ENCODE data around the gene TBC1D7. TPM values are rescaled to one million over a fixed set of nuclear protein-coding genes. Genes with fewer than 3 reads are reported as not detected.

The TBC1D7 gene
- total and polyA plus RNA-seq, 2 donors (not counting 1 experiment from before 2014, with no cell fraction given), result 21.5 to 22.3 TPM

DNA sequence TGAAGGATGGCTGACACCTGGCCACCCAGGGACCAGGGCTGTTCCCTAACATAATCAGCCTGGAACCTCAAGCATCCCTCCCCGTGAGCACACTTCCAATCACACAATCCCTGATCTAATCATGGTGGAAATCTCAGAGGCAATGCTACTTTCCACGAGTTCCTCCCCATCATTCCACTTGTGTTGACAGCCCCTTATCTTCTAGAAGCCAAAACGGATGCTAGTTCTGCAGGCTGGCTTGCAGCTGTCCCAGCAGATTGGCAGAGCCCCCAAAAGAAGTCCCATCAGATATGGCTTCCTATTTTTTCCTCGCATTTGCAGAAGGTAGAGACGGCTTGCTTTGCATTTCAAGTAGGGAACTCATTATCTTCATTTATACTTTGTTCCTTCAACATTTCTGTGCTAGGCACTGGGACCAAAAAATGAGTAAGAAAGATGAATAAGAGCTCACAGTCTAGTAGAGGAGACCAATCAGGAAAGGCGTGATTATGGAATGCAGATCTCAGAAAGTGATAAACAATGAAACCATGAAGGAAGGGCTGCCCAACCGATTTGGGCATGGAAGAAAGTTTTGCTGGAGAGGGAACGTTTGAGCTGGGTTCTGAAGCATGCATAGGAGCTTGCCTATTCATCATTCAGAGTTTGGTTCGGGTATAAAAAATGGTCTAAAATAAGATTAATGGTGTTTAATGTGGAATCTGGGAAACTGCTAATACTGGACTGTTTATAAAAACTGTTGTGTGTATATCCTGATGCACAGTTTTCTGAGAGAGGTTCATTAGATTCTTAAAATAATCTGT lies 44.6 kb upstream of the TBC1D7 start:
- Mint-ChIP-seq H3K27ac (no peak overlapping the region), H3K9me3 (ENCODE audit: insufficient read depth) (no peaks in the 10 kb centered on the region), H3K27me3 (no peaks in the 10 kb centered on the region), H3K4me1 (peaks cover 51% of the 10 kb centered on the region), H3K4me3 (no peak overlapping the region)
- intact Hi-C loops (cut with micrococcal nuclease), result no loop called here
- Histone ChIP-seq H3K9ac (ENCODE audit: low read length) (no peak overlapping the region), H3K4me2 (replicated peaks; ENCODE audit: low read depth, low read length, poor library complexity, severe bottlenecking) (no peak overlapping the region), H3K4me1 (ENCODE audit: control insufficient read depth in 2 of 2, insufficient read depth in 2 of 2, low read length in 2 of 2) (peaks cover 14 to 34% of the 10 kb centered on the region in 2 donors), H4K20me1 (ENCODE audit: control insufficient read depth, insufficient read depth, low read length, poor library complexity, severe bottlenecking) (no peaks in the 10 kb centered on the region), H3K9me3 (ENCODE audit: control extremely low read depth in 1 of 3, control insufficient read depth in 2 of 3, insufficient read depth in 1 of 3, low read length in 2 of 3) (no peaks in the 10 kb centered on the region), H3K79me2 (ENCODE audit: control insufficient read depth, insufficient read depth, low read length) (peaks cover 13% of the 10 kb centered on the region), H3K4me3 (ENCODE audit: control extremely low read depth in 1 of 5, extremely low read depth in 1 of 5, insufficient read depth in 1 of 5, low read depth in 2 of 5, low read length in 4 of 5) (no peak overlapping the region), H2AFZ (ENCODE audit: insufficient read depth, low read depth, low read length, poor library complexity, severe bottlenecking) (no peak overlapping the region), H3K27ac (ENCODE audit: low read length in 2 of 2) (no peak overlapping the region), H3K27me3 (replicated peaks in 1 of 4; ENCODE audit: control extremely low read depth in 1 of 4, control insufficient read depth in 3 of 4, insufficient read depth in 4 of 4, low read length in 3 of 4) (no peaks in the 10 kb centered on the region), H3K36me3 (replicated peaks in 1 of 2; ENCODE audit: control extremely low read depth in 1 of 2, control insufficient read depth in 1 of 2, extremely low read depth in 1 of 2, insufficient read depth in 2 of 2, low read length in 1 of 2) (peaks cover 0 to 2% of the 10 kb centered on the region in 2 experiments)
- DNase-seq (no peak), ATAC-seq (ENCODE audit: low read depth) (no peak)
- TF ChIP-seq EZH2 (IDR thresholded peaks at IDR 0.05; ENCODE audit: borderline replicate concordance, insufficient read depth, low read depth, low read length, poor library complexity, severe bottlenecking) (no peak), CTCF (IDR thresholded peaks at IDR 0.05) (no peak)
- ChIA-PET POLR2A (no interaction called here), CTCF (interaction anchor here (0.6 to 0.9 kb wide), 3 partner anchors 14 to 154 kb away, joined by 3 to 4 read pairs (median 3); no protein-coding TSS in a partner anchor)
- 84% methylated on average over 9 of the region's 9 CpGs for WGBS (ENCODE audit: insufficient coverage)

GRCh38 chr6:13372076-13372475 lies 43.7 kb upstream of the TBC1D7 start:
- Histone ChIP-seq H3K79me2 (ENCODE audit: control insufficient read depth, insufficient read depth, low read length) (peaks cover 19% of the 10 kb centered on the region), H3K27me3 (replicated peaks in 1 of 4; ENCODE audit: control extremely low read depth in 1 of 4, control insufficient read depth in 3 of 4, insufficient read depth in 4 of 4, low read length in 3 of 4) (no peaks in the 10 kb centered on the region), H3K27ac (ENCODE audit: low read length in 2 of 2) (no peak overlapping the region), H2AFZ (ENCODE audit: insufficient read depth, low read depth, low read length, poor library complexity, severe bottlenecking) (no peak overlapping the region), H3K4me2 (replicated peaks; ENCODE audit: low read depth, low read length, poor library complexity, severe bottlenecking) (no peak overlapping the region), H3K9ac (ENCODE audit: low read length) (no peak overlapping the region), H4K20me1 (ENCODE audit: control insufficient read depth, insufficient read depth, low read length, poor library complexity, severe bottlenecking) (no peaks in the 10 kb centered on the region), H3K4me1 (ENCODE audit: control insufficient read depth in 2 of 2, insufficient read depth in 2 of 2, low read length in 2 of 2) (peaks cover 6 to 26% of the 10 kb centered on the region in 2 donors), H3K4me3 (ENCODE audit: control extremely low read depth in 1 of 5, extremely low read depth in 1 of 5, insufficient read depth in 1 of 5, low read depth in 2 of 5, low read length in 4 of 5) (no peak overlapping the region), H3K36me3 (replicated peaks in 1 of 2; ENCODE audit: control extremely low read depth in 1 of 2, control insufficient read depth in 1 of 2, extremely low read depth in 1 of 2, insufficient read depth in 2 of 2, low read length in 1 of 2) (peaks cover 0 to 2% of the 10 kb centered on the region in 2 experiments), H3K9me3 (ENCODE audit: control extremely low read depth in 1 of 3, control insufficient read depth in 2 of 3, insufficient read depth in 1 of 3, low read length in 2 of 3) (no peaks in the 10 kb centered on the region)
- intact Hi-C loops (cut with micrococcal nuclease), result no loop called here
- Mint-ChIP-seq H3K27me3 (no peaks in the 10 kb centered on the region), H3K4me3 (no peak overlapping the region), H3K4me1 (peaks cover 48% of the 10 kb centered on the region), H3K9me3 (ENCODE audit: insufficient read depth) (no peaks in the 10 kb centered on the region), H3K27ac (no peak overlapping the region)
- WGBS (ENCODE audit: insufficient coverage), result 100% methylated on average over 4 of the region's 6 CpGs
- POLR2A ChIA-PET, result no interaction called here
- TF ChIP-seq CTCF (IDR thresholded peaks at IDR 0.05), result no peak
- CTCF ChIA-PET, result interaction anchor here (0.7 to 0.9 kb wide), 2 partner anchors 15 to 35 kb away, joined by 3 to 4 read pairs; no protein-coding TSS in a partner anchor
- no peak for ATAC-seq (ENCODE audit: low read depth)
- no peak for DNase-seq

All from B cell (primary cell).